Peyer's patch (tissue), 4 donors: Measurements from ENCODE around the gene WIZ.

Source experiments
- POLR2A ChIP-seq, 2 donors: fragments of 450-650 bp; IDR thresholded peaks; one replicate each; pipeline ENCODE4 v1.5.1; 2017; ENCODE audit warnings: antibody characterized with exemption in 2 of 2, mild to moderate bottlenecking in 2 of 2, moderate library complexity in 2 of 2
- TF ChIP-seq, protein P1 (sequence below), 6 experiments: fragments of 450-650 bp in 4 of 6; fragments of 200-600 bp in 2 of 6; sonication (generic) in 1 of 6; IDR thresholded peaks; one replicate each; pipeline ENCODE4 v1.5.1; 2017 to 2019; ENCODE audit warnings: antibody characterized with exemption in 6 of 6, mild to moderate bottlenecking in 3 of 6, moderate library complexity in 1 of 6

DNA sequence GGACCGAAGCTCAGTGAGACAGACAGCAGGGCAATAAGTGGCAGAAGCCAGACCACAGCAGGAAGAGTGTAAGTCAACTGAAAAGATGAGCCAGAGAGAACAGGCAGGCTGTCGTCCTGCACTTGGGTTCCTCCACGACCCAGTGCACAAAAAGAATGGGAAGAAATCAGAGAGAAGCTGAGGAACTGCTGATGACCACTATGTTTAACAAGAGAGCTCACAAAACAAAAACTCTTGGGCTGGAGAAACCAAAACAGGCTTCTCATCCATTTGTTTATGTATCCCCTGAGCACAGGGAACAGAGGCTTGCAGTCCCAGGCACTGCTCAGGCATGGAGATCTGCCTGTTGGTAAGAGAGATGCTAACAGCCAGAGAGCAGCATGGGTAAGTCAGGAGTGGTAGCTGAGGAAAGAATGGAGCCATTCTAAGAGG lies 45.0 kb downstream of the WIZ start:
- TF ChIP-seq, protein P1, sequence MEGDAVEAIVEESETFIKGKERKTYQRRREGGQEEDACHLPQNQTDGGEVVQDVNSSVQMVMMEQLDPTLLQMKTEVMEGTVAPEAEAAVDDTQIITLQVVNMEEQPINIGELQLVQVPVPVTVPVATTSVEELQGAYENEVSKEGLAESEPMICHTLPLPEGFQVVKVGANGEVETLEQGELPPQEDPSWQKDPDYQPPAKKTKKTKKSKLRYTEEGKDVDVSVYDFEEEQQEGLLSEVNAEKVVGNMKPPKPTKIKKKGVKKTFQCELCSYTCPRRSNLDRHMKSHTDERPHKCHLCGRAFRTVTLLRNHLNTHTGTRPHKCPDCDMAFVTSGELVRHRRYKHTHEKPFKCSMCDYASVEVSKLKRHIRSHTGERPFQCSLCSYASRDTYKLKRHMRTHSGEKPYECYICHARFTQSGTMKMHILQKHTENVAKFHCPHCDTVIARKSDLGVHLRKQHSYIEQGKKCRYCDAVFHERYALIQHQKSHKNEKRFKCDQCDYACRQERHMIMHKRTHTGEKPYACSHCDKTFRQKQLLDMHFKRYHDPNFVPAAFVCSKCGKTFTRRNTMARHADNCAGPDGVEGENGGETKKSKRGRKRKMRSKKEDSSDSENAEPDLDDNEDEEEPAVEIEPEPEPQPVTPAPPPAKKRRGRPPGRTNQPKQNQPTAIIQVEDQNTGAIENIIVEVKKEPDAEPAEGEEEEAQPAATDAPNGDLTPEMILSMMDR (IDR thresholded peaks at IDR 0.05) = no peak
- TF ChIP-seq POLR2A (IDR thresholded peaks at IDR 0.05) = no peak
